HUDEP-2 (cell line): Measurements from ENCODE around the gene TOLLIP.

ENCODE experiments used
- DNase-seq, 76 experiments: peaks; one replicate each; lab custom pipeline; 2025; ENCODE audit not compliant: unreplicated experiment in 76 of 76; lab: John Stamatoyannopoulos, UW

TOLLIP gene

DNA sequence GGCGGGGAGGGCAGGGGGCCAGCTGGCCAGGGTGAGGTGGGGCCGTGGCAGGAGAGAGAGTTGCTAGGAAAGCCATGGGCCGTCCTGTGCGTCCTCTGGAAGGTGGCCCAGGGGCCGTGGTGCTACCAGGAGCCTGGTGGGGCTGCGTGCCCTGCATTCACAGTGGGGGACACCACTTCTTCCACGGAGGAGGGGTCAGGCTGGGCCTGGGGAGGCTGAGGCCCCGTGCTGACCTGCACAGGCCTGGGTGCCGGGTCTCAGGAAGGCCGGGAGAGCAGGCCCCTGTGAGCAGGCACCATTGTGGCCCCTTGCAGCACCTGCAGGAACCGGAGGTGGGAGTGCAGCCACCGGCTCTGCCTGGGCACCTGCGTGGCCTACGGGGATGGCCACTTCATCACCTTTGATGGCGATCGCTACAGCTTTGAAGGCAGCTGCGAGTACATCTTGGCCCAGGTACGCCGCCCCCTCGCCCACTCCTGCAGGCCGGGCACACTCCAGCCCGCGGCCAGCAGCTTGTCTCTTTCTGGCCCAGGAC, 74.6 kb downstream of the TOLLIP start:
- DNase-seq: no peak

DNA sequence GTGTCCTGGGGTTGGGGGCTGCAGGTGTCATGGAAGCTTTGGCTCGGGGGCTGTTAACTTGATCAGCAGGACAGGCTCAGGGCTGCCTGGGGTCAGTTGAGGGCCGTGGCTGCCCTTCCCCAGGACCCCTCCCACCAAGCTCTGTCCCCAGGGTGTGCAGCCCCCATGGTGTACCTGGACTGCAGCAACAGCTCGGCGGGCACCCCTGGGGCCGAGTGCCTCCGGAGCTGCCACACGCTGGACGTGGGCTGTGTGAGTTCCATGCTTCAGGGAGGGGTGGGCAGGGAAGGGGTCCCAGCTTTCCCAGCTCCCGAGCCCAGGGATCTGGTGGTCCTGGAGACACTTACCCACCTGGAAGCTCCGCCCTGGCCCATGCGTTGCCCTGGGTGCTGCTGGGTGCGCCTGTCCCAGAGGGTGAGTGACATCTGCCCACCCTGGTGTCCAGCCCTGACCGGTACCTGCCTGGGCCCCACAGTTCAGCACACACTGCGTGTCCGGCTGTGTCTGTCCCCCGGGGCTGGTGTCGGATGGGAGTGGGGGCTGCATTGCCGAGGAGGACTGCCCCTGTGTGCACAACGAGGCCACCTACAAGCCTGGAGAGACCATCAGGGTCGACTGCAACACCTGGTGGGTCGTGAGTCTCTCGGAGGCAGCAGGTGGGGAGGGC, 75.2 kb downstream of the TOLLIP start:
- DNase-seq: no peak

DNA sequence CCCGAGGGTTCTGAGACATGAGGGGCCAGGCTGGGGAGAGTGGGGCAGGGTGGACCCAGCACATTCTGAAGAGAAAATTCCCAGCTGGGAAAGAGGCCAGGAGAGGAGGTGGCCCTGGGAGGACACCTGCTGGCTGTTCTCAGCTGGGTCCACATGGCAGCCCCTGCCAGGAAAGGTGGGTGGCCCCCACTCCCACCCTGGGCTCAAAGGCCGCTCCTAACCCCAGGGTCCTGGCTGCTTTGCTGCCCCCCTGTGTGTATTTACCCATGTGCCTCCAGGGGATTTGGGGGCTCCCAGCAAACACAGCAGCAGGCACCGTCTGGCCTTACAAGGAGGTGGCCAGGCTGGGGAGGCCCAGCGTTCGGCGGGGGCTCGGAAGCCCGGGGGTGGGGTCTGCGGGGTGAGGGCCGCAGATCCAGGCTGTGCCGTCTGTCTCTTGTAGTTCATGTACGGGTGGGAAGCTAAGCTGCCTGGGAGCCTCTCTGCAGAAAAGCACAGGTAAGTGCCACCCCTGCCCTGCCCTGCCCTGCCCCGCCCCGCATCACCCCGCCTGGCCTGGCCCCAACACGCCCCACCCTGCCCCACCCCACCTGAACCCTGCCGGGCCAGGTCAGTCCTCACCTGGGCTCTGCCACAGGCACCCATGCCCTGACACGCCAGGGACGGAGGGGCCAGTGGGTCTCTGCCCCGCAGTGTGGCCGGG, 75.9 kb downstream of the TOLLIP start:
- DNase-seq: no peak

DNA sequence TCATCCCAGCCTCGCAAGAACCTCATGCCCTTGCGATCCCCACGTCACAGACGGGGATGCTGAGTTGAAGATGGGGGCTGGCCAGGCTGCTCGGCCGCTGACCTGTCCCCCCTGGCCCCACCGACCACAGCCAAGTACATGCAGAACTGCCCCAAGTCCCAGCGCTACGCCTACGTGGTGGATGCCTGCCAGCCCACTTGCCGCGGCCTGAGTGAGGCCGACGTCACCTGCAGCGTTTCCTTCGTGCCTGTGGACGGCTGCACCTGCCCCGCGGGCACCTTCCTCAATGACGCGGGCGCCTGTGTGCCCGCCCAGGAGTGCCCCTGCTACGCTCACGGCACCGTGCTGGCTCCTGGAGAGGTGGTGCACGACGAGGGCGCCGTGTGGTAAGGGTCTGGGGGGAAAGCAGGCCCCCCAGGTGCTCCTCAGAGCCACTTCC, 76.5 kb downstream of the TOLLIP start:
- DNase-seq: no peak

DNA sequence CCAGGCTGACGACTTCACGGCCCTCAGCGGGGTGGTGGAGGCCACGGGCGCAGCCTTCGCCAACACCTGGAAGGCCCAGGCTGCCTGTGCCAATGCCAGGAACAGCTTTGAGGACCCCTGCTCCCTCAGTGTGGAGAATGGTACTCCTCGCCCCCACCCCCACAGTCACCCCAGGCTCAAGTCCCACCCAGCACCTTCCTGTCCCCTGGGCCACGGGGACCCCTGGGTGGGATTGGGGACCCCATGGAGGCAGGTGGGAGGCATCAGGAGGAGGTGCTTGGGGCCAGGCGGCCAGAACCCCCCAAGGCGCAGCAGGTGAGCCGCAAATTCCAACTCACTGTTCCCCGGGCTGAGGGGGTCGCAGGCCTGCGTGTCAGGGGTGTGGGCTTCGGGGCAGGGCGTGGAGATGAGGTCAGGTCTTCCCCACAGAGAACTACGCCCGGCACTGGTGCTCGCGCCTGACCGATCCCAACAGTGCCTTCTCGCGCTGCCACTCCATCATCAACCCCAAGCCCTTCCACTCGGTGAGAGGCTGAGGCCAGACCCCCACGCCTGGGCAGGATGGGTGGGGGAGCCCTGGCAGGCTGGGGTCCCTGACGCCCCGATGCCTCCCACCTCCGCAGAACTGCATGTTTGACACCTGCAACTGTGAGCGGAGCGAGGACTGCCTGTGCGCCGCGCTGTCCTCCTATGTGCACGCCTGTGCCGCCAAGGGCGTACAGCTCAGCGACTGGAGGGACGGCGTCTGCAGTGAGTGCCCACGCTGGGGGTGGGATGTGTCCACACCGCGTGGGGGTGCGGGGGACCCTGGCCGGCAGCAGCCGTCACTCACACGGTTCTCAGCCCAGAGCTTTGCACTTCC, 77.2 kb downstream of the TOLLIP start:
- no peak for DNase-seq

DNA sequence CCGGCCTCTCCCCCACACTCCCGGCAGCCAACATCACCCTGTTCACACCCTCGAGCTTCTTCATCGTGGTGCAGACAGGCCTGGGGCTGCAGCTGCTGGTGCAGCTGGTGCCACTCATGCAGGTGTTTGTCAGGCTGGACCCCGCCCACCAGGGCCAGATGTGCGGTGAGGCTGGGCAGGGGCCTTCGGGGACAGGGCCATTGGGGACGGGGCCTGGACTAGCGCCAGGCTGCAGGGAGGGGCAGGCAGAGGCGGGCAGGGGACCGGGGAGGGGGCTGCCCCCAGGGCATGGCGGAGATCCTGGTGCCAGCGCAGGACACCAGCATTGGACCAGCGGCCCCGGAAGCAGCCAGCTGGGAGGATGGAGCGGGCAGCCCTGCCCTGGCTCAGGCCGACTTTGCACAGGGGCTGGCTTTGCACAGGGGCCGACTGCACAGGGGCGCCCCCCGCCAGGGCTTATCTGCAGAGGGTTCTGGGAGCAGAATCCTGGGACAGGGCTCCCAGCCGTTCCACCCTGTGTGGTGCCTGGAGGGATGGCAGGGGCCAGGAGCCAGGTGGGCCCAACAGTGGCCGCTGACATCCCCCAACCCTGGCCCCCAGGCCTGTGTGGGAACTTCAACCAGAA, 77.9 kb downstream of the TOLLIP start:
- no peak for DNase-seq

DNA sequence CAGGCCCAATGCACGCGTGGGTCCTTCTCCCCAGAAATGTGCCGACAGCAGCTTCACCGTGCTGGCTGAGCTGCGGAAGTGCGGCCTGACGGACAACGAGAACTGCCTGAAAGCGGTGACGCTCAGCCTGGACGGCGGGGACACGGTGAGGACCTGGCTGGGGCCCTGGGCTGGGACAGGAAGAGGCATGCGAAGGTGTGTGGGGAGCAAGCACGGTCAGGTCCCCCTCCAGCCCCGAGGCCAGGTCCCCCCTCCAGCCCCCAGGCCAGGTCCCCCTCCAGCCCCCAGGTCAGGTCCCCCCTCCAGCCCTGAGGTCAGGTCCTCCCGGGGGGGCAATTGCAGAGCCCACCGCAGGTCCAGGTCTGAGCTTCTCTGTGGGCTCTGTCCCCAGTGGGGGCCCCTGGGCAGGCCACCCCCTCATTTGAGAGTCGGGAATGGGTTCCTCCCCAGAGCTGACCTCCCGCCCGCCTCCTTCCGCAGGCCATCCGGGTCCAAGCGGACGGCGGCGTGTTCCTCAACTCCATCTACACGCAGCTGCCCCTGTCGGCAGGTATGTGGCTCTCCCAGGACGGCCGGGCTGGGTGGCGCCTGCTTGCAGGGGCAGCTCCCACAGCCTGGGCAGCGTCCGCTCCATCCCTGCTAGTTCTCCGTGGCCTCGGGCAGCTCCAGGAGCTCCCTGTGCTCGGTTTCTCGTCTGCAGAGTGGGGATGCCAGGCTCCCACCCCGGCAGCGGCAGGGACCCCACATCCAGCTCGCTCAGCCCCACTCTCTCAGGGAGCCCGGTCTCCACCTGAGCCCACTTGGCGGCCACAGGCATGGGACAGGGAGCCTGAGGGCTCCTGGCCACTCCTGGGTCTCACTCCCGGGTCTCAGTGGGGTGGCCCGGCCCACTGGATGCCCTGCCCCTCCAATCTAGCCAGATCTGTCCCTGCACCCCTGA, 78.7 kb downstream of the TOLLIP start:
- DNase-seq: no peak

DNA sequence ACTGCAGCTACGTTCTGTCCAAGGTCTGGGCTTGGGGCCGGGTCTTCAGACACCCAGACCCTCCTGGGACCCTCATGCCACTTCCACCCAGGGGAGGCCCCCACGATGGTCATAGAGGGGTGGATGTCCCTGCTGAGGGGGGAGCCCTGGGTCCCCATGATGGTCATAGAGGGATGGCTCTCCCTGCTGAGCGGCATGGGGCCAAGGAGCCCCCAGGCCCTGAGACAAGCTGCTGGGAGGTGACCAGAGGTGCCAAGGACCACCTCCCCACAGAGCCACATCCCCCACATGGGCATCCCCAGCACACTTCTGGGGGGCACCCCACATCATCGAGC, 79.3 kb downstream of the TOLLIP start:
- DNase-seq: no peak

DNA sequence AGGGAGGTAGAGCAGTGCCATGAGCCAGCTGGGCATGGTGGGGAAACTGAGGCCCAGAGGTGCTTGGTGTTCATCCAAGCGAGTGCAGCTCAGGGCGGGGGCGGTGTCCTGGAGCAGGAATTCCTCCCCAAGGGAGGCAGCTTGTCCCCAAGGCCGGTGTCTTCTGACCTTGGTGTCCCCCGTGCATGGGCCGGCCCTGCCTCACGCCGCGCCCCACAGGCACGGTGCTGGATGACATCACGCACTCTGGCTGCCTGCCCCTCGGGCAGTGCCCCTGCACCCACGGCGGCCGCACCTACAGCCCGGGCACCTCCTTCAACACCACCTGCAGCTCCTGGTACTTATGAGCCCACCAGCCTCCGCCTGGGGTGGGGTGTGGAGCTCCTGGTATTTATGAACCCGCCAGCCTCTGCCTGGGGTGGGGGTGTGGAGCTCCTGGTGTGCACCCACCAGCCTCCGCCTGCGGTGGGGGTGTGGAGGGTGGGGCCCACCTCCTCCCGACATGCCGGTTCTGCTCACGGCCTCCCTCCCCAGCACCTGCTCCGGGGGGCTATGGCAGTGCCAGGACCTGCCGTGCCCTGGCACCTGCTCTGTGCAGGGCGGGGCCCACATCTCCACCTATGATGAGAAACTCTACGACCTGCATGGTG, 79.8 kb downstream of the TOLLIP start:
- DNase-seq: no peak

DNA sequence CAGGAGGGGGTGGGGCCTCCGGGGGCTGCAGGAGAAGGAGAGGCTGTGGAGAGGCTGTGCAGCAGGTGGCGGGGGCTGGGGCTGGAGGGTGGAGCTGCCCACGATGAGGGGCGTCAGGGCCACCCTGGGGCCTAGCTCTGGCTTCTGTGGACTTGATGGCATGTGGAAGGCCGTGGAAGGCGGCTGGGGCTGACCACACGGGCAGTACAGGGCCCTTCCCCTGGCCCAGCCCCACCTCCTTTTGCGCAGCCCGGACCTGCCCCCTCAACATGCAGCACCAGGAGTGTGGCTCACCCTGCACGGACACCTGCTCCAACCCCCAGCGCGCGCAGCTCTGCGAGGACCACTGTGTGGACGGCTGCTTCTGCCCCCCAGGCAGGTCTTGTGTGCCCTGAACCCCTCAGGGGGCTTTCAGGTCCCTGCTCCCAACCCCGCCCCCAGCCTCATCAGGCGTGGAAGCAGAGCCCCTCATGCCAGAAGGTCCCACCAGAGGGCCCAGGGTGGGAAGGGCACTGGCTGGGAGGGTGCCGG, 80.4 kb downstream of the TOLLIP start:
- no peak for DNase-seq

DNA sequence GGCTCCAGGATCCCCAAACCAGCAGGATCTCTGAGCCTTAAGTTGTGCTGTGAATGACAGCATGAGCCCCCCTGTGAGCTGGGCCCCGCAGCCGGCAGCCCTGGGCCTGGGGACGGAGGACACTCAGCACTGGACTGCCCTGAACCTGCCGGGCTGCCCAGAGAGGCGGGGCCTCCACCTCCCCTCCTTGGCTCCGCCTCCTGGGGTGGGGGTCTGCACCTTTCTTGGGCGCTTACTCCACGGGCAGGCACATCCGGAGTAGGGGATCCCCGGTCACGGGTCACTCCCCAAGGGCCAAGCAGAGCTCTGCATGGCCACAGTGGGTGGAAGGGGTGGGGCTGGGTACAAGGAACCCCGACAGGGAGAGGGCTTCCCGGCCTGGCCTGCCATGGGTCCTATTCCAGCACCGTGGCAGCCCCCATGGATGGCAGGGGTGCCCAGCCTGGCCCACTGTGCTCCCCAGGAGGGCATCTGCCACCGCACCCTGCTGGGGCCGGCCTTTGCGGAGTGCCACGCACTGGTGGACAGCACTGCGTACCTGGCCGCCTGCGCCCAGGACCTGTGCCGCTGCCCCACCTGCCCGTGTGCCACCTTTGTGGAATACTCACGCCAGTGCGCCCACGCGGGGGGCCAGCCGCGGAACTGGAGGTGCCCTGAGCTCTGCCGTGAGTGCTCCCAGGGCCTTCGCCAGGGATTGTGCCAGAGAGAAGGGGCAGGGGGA, 81.2 kb downstream of the TOLLIP start:
- no peak for DNase-seq

DNA sequence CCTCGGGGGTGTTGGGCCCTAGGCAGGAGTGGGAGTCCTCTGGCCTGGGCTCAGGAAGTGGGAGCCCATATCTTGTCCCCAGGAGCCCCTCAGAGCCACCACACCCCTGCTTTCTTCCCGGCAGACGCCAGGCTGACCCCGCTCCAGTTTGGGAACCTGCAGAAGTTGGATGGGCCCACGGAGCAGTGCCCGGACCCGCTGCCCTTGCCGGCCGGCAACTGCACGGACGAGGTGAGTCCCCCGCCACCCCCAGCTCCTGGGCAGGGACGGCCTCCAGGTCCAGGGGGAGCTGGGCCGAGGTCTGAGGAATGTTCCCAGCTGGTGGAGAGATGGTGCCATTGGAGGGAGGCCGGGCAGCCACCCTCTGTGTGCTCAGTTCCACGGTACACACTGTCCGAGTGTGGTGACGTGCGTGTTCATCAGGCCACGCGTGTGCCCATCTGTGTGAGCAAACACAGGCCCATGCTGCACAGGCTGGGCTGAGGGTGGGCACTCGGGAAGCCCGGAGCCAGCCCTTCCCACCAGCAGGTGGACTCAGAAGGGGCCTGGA, 81.8 kb downstream of the TOLLIP start:
- DNase-seq: no peak

DNA sequence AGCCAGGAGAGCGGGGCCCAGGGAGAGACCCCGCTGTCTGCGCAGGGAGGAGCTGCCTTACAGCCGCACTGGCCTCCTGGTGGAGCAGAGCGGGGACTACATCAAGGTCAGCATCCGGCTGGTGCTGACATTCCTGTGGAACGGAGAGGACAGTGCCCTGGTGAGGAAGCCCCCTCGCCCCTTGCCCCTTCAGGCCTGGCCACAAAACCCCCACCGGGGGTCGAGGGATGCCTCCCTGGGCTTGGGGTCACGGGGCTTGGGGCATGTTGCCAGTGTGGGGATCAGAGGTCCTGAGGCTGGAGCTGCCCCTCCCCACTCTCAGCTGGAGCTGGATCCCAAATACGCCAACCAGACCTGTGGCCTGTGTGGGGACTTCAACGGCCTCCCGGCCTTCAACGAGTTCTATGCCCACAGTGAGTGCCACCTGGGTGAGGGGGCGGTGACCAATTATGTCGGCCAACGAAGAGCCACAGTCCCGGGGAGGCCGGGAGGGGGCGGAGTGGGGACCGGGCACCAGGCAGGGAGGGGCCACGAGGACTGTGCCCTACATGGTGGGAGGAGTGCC, 82.4 kb downstream of the TOLLIP start:
- no peak for DNase-seq

DNA sequence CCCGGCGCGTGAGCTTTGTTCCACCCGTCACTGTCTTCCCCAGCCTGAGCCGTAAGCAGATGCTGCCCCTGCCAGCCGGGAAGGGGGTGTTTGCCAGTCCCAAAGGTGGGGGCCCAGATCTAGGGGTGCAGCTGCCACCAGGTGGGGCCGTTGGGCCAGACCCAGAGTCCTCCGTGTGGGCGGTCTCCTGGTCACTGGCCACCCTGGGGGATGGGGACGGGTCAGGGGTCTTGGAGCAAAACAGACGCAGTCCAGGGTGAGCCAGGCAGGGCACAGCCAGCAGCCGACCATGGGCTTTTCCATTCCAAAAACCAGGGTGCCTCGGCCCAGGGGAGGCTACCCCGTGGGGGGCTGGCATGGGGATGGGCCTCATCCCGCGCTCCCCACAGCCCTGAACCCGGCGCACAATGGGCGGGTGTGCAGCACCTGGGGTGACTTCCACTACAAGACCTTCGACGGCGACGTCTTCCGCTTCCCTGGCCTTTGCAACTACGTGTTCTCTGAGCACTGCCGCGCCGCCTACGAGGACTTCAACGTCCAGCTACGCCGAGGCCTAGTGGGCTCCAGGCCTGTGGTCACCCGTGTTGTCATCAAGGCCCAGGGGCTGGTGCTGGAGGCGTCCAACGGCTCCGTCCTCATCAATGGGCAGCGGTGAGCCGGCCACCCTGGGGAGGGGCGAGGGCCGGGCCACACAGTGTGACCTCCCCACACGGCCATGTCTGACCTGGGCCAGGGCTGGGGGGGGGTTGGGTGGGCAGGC, 83.0 kb downstream of the TOLLIP start:
- DNase-seq: no peak

DNA sequence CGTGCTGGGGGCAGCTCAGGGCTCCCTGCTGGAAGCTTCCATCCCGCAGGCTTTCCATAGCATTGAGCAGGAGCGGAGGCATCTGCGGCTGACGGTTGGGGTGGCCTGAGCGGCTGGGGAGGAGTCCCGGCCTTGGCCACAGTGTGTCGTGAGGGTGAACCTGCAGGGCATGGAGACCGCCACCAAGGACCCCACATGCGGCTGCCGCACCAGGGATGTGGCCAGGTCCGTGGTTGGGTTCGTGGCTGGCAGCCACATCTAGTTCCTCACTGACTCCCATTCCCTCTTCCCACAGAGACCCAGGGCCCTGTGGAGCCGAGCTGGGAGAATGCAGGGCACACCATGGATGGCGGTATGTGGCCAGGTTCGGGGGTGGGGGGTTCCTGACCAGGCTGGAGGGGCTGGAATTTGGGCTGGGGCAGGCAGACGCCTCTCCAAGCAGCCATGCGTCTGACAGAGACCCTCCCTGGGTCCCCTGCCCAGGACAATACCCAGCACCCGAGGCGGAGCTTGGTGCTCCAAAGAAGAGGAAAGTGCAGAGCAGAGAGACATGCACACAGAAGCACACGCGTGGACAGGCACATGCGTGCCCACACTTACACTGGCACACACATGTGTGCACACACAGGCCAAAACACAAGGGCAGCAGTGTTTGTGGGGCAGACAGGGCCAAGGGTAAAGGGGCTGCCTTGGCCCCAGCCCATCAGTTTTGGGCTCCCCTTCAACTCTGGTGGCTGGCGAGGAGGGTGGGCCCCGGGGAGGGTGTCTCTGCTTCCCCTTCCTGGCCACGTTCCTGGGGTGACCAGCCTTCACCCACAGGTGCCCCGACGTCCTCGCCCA, 83.8 kb downstream of the TOLLIP start:
- DNase-seq: no peak
